ENCODE measurements around the gene FOXN3. TPM values are rescaled to one million over a fixed set of nuclear protein-coding genes. Genes with fewer than 3 reads are reported as not detected.

FOXN3 gene
- polyA plus RNA-seq, 1 donor, result 39.5 TPM

DNA sequence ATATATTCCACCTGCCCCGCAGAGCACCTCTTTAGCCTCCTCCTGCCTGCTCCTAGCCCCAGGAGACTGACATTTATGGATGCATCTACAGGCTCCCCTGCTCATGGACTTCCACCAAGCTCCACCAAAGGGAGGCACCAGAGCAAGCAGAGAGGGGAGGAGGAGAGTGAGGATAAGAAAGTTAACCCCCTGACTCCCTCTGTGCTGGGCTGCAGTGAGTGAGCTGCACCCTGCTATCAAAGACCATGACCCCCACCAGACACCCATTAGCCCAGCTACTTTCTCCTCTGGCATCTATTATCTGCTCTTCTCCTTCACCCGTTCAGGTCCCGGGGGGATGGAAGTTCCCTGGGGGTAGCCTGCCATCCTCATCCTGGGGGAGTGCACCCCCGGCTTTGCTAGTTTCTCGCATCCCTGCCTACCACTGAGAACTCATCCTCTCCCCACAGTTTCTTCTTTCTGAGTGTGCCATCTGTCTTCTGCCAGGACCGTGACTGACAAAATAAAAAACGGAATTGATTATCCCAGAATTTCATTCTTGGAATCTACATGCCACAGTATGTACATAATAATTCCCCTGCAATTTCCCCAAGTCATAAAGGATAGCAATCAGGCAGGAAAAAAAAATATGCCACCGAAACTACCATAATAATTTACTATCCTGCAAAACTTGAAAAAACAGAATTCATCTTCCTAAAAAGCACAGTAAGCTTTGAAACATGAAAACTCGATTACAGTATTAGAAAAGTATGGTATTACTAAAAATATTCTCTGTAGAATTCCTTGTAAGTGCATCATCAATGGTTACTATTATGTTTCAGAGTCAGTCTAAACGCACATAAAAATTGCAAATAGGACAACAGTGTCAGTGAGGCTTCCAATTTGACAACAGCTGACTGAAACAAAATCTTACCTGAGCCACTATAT lies 45.2 kb downstream of the FOXN3 start:
- peak in 1 of 2 donors; percentile 24 for DNase-seq
- WGBS (ENCODE audit: insufficient coverage, low lambda C conversion rate), result 86% methylated on average over 3 of the region's 10 CpGs
- Histone ChIP-seq H3K36me3 (ENCODE audit: control insufficient read depth, insufficient read depth, low read length) (no peaks in the 10 kb centered on the region), H3K4me1 (ENCODE audit: control insufficient read depth, insufficient read depth, low read length) (peaks cover 38% of the 10 kb centered on the region), H3K27me3 (ENCODE audit: control insufficient read depth, insufficient read depth, low read length) (no peaks in the 10 kb centered on the region), H3K4me3 (ENCODE audit: low read length) (no peak overlapping the region), H3K9me3 (ENCODE audit: control insufficient read depth, low read depth, low read length) (no peaks in the 10 kb centered on the region), H3K27ac (ENCODE audit: low read length) (no peak overlapping the region)

GRCh38 chr14:89370781-89371180 lies 46.3 kb downstream of the FOXN3 start:
- Histone ChIP-seq H3K4me1 (ENCODE audit: control insufficient read depth, insufficient read depth, low read length) (peaks cover 46% of the 10 kb centered on the region), H3K36me3 (ENCODE audit: control insufficient read depth, insufficient read depth, low read length) (no peaks in the 10 kb centered on the region), H3K4me3 (ENCODE audit: low read length) (no peak overlapping the region), H3K27me3 (ENCODE audit: control insufficient read depth, insufficient read depth, low read length) (no peaks in the 10 kb centered on the region), H3K9me3 (ENCODE audit: control insufficient read depth, low read depth, low read length) (peaks cover 2% of the 10 kb centered on the region), H3K27ac (ENCODE audit: low read length) (peak overlapping the region; percentile 76)
- peak in 1 of 2 donors; percentile 47 for DNase-seq
- no CpG with 5 or more reads among the region's 7 CpGs for WGBS (ENCODE audit: insufficient coverage, low lambda C conversion rate)

DNA sequence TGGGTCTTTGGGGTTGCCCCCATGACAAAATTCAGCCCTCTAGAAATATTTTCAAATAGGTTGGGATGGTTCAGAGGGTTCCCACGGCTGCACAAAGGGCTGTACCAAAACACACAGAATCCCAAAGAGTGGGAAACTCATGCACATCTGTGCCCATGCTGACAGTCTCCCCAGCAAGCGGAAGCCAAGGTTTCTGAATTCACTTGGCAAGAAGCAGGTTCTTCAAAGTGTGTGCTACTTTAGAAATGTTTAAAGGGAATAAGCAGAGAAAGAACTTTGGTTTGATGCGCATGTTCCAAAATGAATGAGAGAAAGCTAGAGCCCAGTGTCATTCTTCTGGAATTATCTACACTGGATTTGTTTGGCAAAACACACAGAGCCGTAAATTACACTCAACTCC lies 46.7 kb downstream of the FOXN3 start:
- H3K4me1 ChIP-seq (ENCODE audit: control insufficient read depth, insufficient read depth, low read length), result peaks cover 48% of the 10 kb centered on the region
- H3K27ac ChIP-seq (ENCODE audit: low read length), result peak overlapping the region; percentile 76
- H3K9me3 ChIP-seq (ENCODE audit: control insufficient read depth, low read depth, low read length), result peaks cover 2% of the 10 kb centered on the region
- H3K27me3 ChIP-seq (ENCODE audit: control insufficient read depth, insufficient read depth, low read length), result no peaks in the 10 kb centered on the region
- WGBS (ENCODE audit: insufficient coverage, low lambda C conversion rate), result no CpG with 5 or more reads among the region's 4 CpGs
- H3K4me3 ChIP-seq (ENCODE audit: low read length), result no peak overlapping the region
- H3K36me3 ChIP-seq (ENCODE audit: control insufficient read depth, insufficient read depth, low read length), result no peaks in the 10 kb centered on the region
- no peak for DNase-seq

DNA sequence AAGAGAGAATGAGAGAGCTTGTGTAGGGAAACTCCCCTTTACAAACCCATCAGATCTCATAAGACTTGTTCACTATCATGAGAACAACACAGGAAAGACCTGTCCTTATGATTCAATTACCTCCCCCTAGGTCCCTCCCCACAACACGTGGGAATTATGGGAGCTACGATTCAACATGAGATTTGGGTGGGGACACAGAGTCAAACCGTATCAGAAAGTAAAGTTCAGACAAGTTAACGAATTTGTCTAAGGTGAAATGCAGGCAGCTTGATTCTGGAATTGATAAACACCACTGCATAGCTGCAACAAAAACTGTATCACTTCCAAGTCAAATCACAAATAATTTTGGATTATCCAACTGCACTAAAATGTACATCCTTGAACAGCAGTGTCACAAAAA lies 47.4 kb downstream of the FOXN3 start:
- Histone ChIP-seq H3K9me3 (ENCODE audit: control insufficient read depth, low read depth, low read length) (peaks cover 2% of the 10 kb centered on the region), H3K4me3 (ENCODE audit: low read length) (no peak overlapping the region), H3K27ac (ENCODE audit: low read length) (peak overlapping the region; percentile 76), H3K27me3 (ENCODE audit: control insufficient read depth, insufficient read depth, low read length) (no peaks in the 10 kb centered on the region), H3K36me3 (ENCODE audit: control insufficient read depth, insufficient read depth, low read length) (no peaks in the 10 kb centered on the region), H3K4me1 (ENCODE audit: control insufficient read depth, insufficient read depth, low read length) (peaks cover 53% of the 10 kb centered on the region)
- WGBS (ENCODE audit: insufficient coverage, low lambda C conversion rate), result no CpG with 5 or more reads among the region's 4 CpGs
- peak in 1 of 2 donors; percentile 41 for DNase-seq

- no peak overlapping the region for H3K4me3 ChIP-seq (ENCODE audit: low read length)
- H3K4me1 ChIP-seq (ENCODE audit: control insufficient read depth, insufficient read depth, low read length), result peaks cover 53% of the 10 kb centered on the region
- WGBS (ENCODE audit: insufficient coverage, low lambda C conversion rate), result no CpG with 5 or more reads among the region's 12 CpGs
Observed at GRCh38 chr14:89368490-89369477, 48.2 kb downstream of the FOXN3 start.

DNA sequence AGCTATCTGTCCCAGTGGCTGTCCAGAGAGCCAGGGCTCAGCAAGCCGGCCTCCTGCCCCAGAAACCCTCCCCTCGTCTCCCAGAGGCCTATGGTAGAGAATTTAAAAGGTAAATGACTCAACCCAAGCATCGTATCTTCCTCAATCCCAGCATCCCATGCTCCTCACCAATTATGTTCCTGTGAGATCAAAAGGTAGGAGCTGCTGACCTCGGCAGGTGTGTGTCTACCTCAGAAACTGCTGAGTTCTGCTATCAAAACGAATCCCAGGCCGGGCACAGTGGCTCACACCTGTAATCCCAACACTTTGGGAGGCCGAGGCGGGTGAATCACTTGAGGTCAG lies 49.3 kb downstream of the FOXN3 start:
- peaks cover 55% of the 10 kb centered on the region for H3K4me1 ChIP-seq (ENCODE audit: control insufficient read depth, insufficient read depth, low read length)
- H3K27me3 ChIP-seq (ENCODE audit: control insufficient read depth, insufficient read depth, low read length), result no peaks in the 10 kb centered on the region
- peak overlapping the region; percentile 76 for H3K27ac ChIP-seq (ENCODE audit: low read length)
- peaks cover 2% of the 10 kb centered on the region for H3K9me3 ChIP-seq (ENCODE audit: control insufficient read depth, low read depth, low read length)
- H3K4me3 ChIP-seq (ENCODE audit: low read length), result no peak overlapping the region
- DNase-seq, result peak in 1 of 2 donors; percentile 49
- no CpG with 5 or more reads among the region's 8 CpGs for WGBS (ENCODE audit: insufficient coverage, low lambda C conversion rate)
- no peaks in the 10 kb centered on the region for H3K36me3 ChIP-seq (ENCODE audit: control insufficient read depth, insufficient read depth, low read length)

More at GRCh38 chr14:89368490-89369477, 48.2 kb downstream of the FOXN3 start:
- peak; percentile 85 to 95 for DNase-seq
- Histone ChIP-seq H3K9me3 (ENCODE audit: control insufficient read depth, low read depth, low read length) (peaks cover 2% of the 10 kb centered on the region), H3K27me3 (ENCODE audit: control insufficient read depth, insufficient read depth, low read length) (no peaks in the 10 kb centered on the region), H3K27ac (ENCODE audit: low read length) (peak overlapping the region; percentile 76), H3K36me3 (ENCODE audit: control insufficient read depth, insufficient read depth, low read length) (no peaks in the 10 kb centered on the region)

GRCh38 chr14:89366864-89367778 lies 49.9 kb downstream of the FOXN3 start:
- WGBS (ENCODE audit: insufficient coverage, low lambda C conversion rate), result 0% methylated on average over 1 of the region's 19 CpGs
- DNase-seq, result peak in 1 of 2 donors; percentile 26
- Histone ChIP-seq H3K36me3 (ENCODE audit: control insufficient read depth, insufficient read depth, low read length) (no peaks in the 10 kb centered on the region), H3K27me3 (ENCODE audit: control insufficient read depth, insufficient read depth, low read length) (no peaks in the 10 kb centered on the region), H3K27ac (ENCODE audit: low read length) (peak overlapping the region; percentile 76), H3K9me3 (ENCODE audit: control insufficient read depth, low read depth, low read length) (peaks cover 2% of the 10 kb centered on the region), H3K4me1 (ENCODE audit: control insufficient read depth, insufficient read depth, low read length) (peaks cover 55% of the 10 kb centered on the region), H3K4me3 (ENCODE audit: low read length) (no peak overlapping the region)

- Histone ChIP-seq H3K4me1 (ENCODE audit: control insufficient read depth, insufficient read depth, low read length) (peaks cover 43% of the 10 kb centered on the region), H3K27ac (ENCODE audit: low read length) (peak overlapping the region; percentile 32), H3K36me3 (ENCODE audit: control insufficient read depth, insufficient read depth, low read length) (no peaks in the 10 kb centered on the region), H3K9me3 (ENCODE audit: control insufficient read depth, low read depth, low read length) (peaks cover 2% of the 10 kb centered on the region), H3K4me3 (ENCODE audit: low read length) (no peak overlapping the region), H3K27me3 (ENCODE audit: control insufficient read depth, insufficient read depth, low read length) (no peaks in the 10 kb centered on the region)
- WGBS (ENCODE audit: insufficient coverage, low lambda C conversion rate), result 85% methylated on average over 4 of the region's 13 CpGs
- DNase-seq, result no peak
Observed at GRCh38 chr14:89365061-89365801, 51.8 kb downstream of the FOXN3 start.

DNA sequence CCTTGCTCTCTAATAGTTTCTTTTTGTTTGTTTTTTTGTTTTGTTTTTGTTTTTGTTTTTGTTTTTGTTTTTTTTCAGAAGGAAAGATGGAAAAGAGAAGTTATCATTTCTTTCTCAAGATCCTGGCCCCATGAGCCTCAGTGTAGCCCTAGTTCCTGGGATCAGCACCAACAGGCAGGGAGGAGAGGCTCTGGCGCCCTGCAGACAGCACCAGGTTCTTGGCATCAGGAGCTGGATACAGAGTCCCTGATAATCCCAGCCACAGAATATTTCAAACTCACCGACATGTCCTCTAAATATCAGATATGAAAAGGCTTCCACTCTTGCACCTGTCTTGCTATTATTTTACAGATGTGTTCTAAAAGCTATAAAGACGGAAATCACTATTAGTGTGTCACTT lies 52.7 kb downstream of the FOXN3 start:
- no peak overlapping the region for H3K4me3 ChIP-seq (ENCODE audit: low read length)
- no peaks in the 10 kb centered on the region for H3K36me3 ChIP-seq (ENCODE audit: control insufficient read depth, insufficient read depth, low read length)
- WGBS (ENCODE audit: insufficient coverage, low lambda C conversion rate), result no CpG with 5 or more reads among the region's 3 CpGs
- peaks cover 2% of the 10 kb centered on the region for H3K9me3 ChIP-seq (ENCODE audit: control insufficient read depth, low read depth, low read length)
- H3K27me3 ChIP-seq (ENCODE audit: control insufficient read depth, insufficient read depth, low read length), result no peaks in the 10 kb centered on the region
- H3K4me1 ChIP-seq (ENCODE audit: control insufficient read depth, insufficient read depth, low read length), result peaks cover 34% of the 10 kb centered on the region
- H3K27ac ChIP-seq (ENCODE audit: low read length), result no peak overlapping the region
- no peak for DNase-seq

Data from large intestine (tissue), 3 donors.